GM20431 (cell line): ENCODE data around the gene SUSD6.
"Not testable (repeated sequence)": the region's sequence is repeated elsewhere in the genome, so short reads cannot be mapped to it uniquely, and the experiment has no call there.

Experiments
- in situ Hi-C: fragments of 300-500 bp; cut with MseI, MboI; formaldehyde crosslinking; loops from one replicate; pipeline ENCODE4 v1.15.0; 2020; ENCODE audit warnings: low sequenced_read_pairs; ENCODE audit not compliant: unreplicated experiment

SUSD6 gene

DNA sequence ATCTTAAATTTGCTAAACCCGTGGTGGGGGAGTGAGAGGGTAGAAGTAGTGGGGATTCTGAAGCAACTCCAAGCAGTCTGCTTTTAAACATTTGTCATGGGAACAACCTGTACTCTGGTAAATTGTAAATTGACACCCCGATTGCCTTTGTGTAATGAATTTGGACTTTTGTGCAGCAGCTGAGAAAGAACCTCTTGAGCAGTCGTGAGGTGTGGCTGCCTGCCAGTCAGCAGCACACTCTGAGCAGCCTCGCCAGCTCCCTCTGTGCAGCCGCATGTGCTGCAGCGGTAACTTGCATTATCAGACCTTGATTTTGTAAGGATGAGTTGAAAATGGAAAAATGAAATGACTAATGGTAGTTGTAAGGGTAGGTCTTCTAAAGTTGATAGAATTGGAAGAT, 74.3 kb downstream of the SUSD6 start:
- in situ Hi-C loops, result no loop called here

DNA sequence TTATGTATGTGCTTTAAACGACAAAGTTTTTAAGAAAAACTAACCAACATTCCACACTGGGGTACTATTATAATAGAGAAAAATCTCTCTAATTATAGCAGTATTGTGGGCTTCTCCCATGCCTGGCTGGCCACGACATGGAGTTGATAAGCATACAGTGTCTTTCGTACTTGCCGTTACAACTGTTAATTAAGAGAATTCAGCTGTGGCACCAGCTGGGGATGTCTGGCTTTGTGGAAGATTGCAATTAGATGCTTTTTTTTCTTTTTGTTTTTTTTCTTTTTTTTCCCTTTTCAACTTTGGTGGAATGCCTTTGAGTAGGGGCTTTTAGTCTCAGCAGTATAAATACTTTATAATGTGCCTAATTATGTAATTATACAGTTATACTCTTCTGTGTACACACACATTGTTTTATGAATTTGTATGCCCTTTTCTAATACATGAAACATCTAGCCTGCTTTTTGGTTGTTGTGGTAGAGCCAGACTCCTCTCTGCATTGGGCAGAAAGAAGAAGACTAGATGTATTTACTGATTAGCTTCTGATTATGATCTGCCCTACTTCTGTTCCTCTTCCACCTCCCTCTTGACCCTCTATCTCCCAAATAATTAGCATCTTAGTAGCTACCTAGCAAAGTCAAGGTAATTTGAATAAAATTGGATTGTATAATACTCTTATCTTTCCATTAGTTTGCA, 76.4 kb downstream of the SUSD6 start:
- in situ Hi-C loops, result no loop called here

DNA sequence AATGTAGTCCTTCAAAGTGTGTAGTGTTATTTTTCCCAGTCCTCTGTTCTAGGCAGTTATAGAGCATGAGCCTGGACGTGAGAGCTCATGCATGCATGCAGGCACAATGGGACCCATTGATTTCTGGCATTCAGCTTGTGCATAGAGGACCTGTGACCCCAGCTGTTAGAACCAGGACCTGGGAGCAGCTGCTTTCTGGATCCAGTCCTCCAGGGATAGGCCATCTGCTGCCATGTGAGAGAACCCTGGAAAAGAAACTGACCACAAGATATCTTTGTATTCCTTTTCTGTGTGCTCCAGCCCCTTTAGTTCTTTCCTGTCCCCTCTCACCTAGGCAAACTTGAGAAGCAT, 76.9 kb downstream of the SUSD6 start:
- in situ Hi-C loops, result no loop called here

DNA sequence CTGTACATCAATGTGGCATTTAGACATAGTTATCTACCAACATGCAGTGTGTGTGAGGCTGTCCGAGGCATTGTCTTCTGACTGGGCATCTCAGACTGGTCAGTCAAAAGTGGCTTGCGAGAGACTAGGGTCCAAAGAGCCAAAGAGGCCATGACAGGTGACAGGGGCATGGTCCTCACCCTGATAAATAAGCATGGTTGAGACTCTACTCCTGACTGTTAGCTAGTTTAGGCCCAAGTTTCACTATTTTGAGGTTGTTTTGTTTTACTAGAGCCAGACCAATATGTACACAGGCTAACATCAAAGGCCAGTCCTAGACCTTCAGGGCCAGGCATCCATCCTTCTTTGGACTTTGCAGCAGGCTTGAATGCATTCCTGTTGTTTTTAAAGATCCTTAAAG, 78.6 kb downstream of the SUSD6 start:
- in situ Hi-C loops, result no loop called here

DNA sequence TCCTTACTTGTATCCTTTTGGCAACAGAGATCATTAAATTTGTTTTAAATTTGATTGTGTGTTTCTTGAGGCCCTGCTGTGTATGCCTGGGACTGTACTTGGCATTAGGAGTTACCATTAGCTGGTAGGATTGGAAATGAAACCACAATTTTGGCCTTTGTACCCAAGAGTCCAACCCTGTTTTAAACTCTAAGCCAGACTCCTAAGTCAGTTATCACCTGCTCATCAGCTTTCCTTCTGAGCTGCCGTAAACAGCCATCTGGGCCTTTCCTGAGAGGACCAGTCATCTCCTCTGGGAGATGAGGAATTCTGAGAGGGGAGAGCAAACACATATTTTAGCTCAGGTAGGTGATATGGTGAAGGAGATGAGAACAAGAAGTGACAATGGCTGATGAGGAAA, 81.2 kb downstream of the SUSD6 start:
- in situ Hi-C loops, result no loop called here

DNA sequence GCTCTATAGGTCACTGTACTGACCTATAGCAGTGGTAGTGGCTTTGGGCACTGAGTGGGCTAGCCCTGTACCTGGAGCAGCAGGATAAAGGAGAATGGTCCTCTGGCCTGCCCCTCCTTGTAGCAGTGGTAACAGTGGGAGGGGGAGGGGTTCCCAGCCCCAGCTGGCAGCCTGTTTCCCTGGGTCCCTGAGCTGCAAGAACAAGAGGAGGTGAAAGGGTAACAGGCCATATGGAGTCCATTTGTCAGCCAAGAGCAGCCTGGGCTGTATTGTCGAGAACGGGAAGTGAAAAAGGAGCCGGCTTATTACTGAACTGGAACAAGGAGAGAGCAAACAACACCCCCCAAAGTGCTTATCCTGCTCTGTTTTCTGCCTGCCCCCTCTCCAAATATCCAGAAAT, 81.7 kb downstream of the SUSD6 start:
- in situ Hi-C loops, result no loop called here

DNA sequence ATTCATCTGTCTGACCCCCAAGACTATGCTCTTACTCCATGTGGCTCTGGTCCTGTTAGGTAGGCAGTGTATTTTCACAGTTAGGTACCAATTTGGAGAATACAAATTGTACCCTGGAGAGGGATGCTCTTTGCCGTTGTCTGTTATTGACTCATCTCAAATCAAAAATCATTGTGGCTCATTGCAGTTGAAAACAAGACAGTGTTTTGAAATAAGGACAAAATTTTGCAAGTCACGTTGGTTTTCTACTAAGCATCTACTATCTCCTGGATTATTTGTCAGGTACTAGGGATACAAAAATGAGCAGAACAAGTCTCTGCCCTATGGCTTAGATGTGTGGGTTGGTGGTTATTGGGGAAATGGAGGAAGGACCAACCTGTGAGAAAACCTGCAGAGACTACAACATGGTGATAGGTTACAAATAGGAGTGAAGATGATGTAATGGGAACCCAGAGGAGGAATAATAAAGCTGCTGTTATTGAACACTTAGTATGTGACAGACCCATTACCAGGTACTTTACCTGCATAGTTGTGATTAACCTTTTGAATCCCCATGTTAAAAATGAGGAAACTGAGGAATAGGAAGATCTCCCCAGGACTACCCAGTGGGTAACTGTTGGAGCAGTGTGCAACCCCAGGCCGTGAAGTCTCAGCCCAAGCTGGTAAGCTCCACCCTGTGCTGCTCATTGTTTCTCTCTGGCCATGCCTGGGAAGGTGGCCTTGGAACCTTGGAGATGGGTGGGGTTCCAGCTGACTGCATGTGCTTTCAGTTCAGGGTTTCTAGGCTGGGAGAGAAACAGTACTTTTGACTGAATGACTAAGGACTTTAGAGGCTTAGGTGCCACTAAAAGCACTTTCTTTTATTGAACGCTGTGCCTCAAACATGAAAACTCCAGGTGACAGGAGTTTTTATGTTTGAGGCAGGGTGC, 82.7 kb downstream of the SUSD6 start:
- in situ Hi-C loops, result no loop called here

DNA sequence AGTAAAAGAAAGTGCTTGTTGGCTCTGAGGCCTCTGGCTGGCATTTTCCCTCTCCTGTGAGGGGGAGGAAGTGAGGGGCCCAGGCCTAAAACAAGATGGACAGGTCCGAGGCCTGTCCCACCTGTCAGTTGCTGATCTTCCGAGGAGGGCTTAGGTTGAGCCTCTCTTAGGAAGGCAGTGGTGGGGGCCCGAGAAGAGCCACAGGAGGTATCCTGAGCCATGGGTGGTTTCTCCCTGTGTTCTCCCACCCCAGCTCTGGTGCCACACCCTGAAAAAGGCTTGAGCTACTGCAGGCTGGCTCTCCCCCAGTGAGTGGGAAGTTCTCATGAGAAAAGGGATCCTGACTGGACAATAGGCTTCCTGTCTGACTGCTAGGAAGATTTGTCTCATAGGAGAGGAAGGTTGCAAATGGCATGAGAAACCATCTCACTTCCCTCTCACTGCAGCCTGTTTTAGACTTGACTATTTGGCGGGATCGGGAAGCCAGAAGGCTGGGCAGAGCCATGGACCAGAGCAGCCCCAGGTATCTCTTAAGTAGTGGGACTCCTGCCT, 83.4 kb downstream of the SUSD6 start:
- in situ Hi-C loops, result no loop called here

DNA sequence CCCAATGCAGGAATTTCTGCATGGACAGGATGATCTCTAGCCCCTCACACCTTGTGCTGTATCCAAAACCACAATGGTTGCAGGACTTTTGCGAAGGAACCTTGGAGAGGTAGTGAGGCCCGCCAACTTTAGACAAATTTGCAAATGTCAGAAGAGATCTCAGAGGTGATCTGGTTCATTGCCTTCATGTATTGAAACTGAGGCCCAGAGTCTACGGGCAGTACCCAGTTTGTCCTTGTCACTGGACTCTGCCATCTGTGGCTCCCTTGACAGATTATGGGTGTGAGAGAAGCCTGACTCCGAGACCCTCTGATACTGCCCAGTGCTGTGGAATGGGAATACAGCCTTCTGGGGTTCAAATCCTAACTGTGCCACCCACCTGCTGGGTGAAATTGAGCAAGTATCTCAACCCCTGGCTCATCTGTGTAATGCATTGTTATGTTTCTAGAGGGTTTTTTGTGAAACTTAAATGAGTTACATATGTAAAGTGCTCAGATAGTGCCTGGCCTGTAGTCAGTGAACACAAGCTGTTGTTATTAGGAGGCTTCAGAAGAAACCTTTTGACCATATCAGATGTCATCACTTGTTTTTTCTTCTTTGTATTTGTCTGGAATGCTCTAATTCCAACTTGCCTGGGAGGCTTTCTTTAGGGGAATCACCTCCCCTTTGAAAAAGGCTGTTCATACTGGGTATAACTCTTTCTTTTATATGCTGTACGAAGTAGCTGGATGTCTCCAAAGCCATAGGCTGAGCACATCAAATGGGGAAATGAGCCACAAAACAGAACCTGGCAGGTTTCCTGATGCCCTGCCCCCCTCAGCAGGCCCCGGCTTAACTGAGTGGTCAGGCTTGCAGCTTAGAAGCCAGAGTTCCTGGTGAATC, 84.2 kb downstream of the SUSD6 start:
- in situ Hi-C loops, result no loop called here

DNA sequence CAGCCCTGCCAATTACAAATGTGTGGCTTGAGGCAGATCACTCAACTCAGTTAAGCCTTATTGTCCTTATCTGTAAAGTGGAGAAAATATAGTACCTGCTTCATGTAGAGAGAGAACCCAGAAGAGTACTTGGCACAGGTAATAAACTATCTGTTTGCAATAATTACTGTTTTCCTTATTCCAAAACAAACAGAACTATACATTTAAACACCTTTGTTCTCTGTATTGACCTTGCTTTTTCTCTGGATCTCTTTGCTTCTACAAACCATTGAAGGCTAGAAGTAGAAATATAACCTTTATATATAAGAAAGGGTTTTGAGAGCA, 84.8 kb downstream of the SUSD6 start:
- in situ Hi-C loops, result no loop called here

DNA sequence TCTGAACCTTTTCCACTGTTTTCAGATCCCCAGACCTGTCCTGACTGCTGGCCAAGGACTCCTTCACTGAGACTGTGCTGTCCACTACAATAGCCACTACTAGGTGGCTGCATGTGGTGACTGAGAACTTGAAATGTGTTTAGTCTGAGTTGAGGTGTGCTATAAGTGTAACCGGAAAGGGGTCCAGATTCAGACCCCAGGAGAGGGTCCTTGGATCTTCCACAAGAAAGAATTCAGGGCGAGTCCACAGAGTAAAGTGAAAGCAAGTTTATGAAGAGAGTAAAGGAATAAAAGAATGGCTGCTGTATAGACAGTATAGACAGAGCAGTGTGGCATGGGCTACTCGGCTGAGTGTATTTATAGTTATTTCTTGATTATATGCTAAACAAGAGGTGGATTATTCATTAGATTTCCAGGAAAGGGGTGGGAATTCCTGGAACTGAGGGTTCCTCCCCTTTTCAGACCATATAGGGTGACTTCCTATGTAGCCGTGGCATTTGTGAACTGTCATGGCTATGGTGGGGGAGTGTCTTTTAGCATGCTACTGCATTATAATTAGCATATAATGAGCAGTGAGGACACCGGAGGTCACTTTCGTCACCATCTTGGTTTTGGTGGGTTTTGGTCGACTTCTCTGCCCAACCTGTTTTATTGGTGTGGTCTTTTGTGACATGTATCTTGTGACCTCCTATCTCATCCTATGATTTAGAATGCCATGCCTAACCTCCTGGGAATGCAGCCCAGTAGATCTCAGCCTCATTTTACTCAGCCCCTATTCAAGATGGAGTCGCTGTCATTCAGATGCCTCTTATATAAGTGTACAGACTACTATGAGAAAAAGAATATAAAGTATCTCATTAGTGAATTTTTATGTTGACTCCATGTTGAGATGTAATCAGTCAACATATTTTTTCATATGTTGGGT, 85.5 kb downstream of the SUSD6 start:
- in situ Hi-C loops, result no loop called here

DNA sequence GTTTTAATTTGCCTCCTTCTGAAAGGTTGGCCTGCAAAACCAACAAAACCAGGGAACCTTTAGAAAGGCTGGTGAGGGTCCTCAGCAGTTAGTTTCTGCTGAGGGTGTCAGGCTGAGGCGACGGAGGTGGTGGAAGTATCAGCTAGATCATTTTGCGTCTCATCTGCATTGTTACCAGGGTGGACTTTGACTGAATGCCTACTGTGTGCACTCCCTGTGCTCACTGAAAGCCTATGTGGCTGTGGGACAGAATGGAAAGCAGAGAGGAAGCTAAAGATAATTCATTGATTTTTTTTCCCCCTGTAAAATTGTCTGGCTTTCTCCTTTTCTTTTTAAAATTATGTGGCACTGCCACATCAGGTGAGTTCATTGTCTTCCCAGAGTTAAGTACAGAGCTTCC, 87.2 kb downstream of the SUSD6 start:
- in situ Hi-C loops, result no loop called here

DNA sequence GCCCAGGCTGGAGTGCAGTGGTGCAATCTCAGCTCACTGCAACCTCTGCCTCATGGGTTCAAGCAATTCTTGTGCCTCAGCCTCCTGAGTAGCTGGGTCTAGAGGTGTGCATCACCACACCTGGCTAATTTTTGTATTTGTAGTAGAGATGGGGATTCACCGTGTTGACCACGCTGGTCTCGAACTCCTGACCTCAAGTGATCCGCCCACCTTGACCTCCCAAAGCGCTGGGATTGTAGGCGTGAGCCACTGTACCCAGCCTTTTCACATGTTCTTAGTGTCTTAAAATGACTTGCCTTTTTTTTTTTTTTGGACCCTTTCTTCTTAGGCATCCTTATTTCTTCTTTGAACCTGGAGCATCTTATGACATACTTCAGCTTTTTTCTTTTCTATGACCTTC, 87.8 kb downstream of the SUSD6 start:
- in situ Hi-C loops, result not testable (repeated sequence)

DNA sequence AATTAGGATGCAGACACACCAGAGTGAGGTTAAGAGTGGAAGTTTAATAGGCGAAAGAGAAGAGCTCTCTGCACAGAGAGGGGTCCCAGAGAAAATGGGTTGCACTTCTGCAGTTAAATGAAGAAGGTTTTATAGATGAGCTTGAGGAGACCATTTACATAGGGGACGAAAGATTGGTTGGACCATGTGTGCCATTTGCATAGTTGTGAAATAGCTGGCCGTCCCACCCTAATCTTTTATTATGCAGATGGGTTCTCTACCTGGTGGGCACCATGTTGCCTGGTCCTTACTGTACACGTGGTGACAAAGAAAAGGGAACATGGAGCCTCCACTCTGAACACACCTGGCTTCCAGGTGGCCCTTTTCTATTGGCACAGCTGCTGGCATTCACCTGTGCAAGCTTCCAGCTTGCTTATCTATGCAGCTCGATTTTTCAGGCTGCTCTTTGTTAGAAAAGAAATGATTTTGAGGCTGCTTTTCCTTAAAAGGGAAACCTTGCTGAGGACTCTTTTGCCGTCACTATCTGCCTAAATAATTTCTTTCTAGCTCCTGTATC, 88.4 kb downstream of the SUSD6 start:
- in situ Hi-C loops, result no loop called here

DNA sequence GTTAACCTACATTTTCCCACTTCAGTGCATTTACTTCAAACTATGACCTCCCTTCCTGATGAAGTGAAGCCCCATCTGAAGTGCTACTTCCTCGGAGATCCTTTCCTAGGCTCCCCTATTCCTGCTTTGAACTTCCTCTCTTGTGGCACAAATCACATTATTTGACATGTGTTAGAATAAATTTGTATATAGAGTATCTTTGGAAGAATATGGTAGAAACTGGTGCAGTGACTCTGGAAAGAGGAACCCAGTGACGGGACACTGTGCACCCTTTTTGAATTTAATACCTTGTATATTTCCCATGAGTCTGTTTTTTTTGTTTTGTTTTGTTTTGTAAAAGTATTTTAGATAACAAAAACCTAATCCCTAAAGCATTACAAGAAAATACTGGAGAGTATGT, 89.2 kb downstream of the SUSD6 start:
- in situ Hi-C loops, result no loop called here

DNA sequence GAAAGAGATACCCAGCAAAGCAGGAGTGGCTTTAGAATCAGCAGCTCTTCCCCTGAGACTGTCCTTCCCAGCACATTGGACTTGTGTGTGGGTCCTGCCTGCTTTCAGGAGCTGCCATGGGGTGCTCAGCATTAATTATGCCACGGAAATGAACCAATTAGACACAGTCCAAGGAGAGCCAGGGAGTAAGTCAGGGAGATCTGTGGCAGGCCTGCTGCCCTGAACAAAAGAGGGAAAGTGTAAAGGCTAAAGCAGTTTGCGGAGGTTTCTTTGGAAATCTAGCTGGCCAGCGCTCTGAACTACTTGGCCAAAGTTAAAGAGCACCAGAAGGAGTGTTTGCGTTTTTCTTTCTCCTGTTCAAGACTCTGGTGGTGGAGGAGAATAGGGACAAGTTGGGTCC, 89.9 kb downstream of the SUSD6 start:
- in situ Hi-C loops, result no loop called here

DNA sequence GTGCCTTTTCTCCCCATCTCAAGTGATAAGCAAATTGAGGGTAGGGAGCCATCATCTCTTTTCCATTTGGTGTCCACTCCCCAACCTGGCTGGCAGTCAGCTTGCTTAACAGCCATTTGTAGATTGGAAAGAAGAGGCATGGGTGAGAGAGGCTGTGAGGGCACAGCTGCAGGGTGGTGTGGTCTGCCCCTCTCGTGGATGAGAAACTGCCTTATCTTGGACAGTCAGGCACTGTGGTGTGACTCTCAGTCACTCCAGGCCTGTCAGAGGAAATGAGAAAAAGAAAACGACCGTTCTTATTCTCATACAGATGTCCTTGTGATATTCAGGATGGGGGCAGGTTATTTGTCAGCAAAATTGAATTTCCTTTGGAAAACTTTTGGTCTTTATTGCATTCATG, 90.5 kb downstream of the SUSD6 start:
- in situ Hi-C loops, result no loop called here

DNA sequence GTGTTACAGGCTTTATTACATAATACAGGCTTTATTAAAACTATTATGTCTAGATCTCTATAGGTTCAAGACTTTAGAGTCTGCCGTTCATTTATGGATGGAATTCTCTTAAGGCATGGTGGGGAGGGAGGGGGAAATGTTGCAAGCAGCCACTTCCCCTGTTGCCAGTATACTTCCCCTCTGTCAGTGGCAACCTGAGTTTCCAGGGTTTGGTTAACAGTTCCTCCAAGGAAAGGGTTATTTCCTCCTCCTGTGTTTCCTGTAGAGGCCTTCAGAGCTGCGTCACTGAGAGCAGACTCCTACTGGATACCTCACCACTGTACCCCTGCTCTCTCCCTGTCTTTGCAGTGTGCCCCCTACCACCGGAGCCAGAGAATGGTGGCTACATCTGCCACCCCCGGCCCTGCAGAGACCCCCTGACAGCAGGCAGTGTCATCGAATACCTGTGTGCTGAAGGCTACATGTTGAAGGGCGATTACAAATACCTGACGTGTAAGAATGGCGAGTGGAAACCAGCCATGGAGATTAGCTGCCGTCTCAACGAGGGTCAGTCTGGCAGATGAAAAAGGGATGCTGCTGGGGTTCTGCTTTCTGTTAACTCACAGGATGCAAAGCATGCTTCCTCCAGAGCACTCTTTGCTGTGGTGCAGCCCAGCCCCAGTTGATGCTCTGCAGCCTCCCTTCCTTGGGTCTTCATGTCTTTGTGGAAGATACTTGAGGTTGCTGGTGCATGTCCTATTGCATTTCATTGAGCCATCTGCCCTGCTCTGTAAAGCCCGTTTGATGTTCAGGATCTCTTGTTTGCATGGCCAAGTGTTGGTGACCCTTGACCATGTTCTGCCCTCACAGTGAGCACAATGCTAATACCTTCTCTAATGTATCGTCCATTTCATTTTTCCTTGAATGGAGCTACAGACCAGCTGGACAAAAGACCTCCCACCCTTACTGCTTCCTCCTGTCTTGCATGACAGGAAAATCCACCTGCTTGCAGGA, 91.9 kb downstream of the SUSD6 start:
- in situ Hi-C loops, result no loop called here
